Fibroblast of lung (primary cell): ENCODE measurements around the gene SOX12. TPM values are rescaled to one million over a fixed set of nuclear protein-coding genes. Genes with fewer than 3 reads are reported as not detected.

Source experiments
- DNase-seq, 2 donors: peaks; one replicate each; pipeline versions ENCODE4 v3.0.0 to v3.0.0-alpha.2; 2010; ENCODE audit warnings: low read depth in 2 of 2
- H2AFZ ChIP-seq: 2 replicates; pipeline ENCODE4 v1.5.1; 2012; ENCODE audit warnings: low read length, control low read depth, inconsistent platforms
- H3K27ac ChIP-seq: 2 replicates; pipeline ENCODE4 v1.5.1; 2011; ENCODE audit warnings: low read length, control low read depth; ENCODE audit not compliant: insufficient read depth
- H3K27me3 ChIP-seq: 2 replicates; pipeline ENCODE4 v1.5.1; 2011; ENCODE audit warnings: mild to moderate bottlenecking, low read length; ENCODE audit not compliant: control insufficient read depth, insufficient read depth
- H3K36me3 ChIP-seq: 2 replicates; pipeline ENCODE4 v1.5.1; 2011; ENCODE audit warnings: low read length; ENCODE audit not compliant: control insufficient read depth, insufficient read depth
- H3K4me1 ChIP-seq: 2 replicates; pipeline ENCODE4 v1.5.1; 2011; ENCODE audit warnings: low read length; ENCODE audit not compliant: control insufficient read depth, insufficient read depth; ENCODE audit errors: extremely low read depth
- H3K4me2 ChIP-seq: 2 replicates; pipeline ENCODE4 v1.5.1; 2011; ENCODE audit warnings: low read length, control low read depth; ENCODE audit not compliant: insufficient read depth; ENCODE audit errors: extremely low read depth
- H3K4me3 ChIP-seq, 4 experiments: fragments of 200-600 bp in 1 of 4; sonication (generic) in 1 of 4; replicated peaks in 1 of 4; 2 replicates each; pipeline ENCODE4 v1.5.1; 2011 to 2016; ENCODE audit warnings: low read length in 4 of 4, low read depth in 3 of 4, mild to moderate bottlenecking in 3 of 4, control low read depth in 2 of 4, inconsistent platforms in 1 of 4, mixed read lengths in 1 of 4; ENCODE audit not compliant: insufficient read depth in 1 of 4; ENCODE audit errors: control extremely low read depth in 1 of 4
- H3K79me2 ChIP-seq: 2 replicates; pipeline ENCODE4 v1.5.1; 2012; ENCODE audit warnings: mild to moderate bottlenecking, low read length, inconsistent platforms; ENCODE audit not compliant: control insufficient read depth, insufficient read depth
- H3K9ac ChIP-seq: 2 replicates; pipeline ENCODE4 v1.5.1; 2011; ENCODE audit warnings: mild to moderate bottlenecking, low read length, control low read depth; ENCODE audit not compliant: insufficient read depth
- H3K9me3 ChIP-seq: 2 replicates; pipeline ENCODE4 v1.5.1; 2012; ENCODE audit warnings: low read depth, low read length; ENCODE audit not compliant: control insufficient read depth, insufficient read depth
- H4K20me1 ChIP-seq: 2 replicates; pipeline ENCODE4 v1.5.1; 2011; ENCODE audit warnings: low read length; ENCODE audit not compliant: control insufficient read depth, insufficient read depth; ENCODE audit errors: extremely low read depth
- CTCF ChIP-seq, 2 donors: IDR thresholded peaks in 1 of 2; conservative IDR thresholded peaks in 1 of 2; 1 replicate in 1 of 2; 2 replicates in 1 of 2; pipeline ENCODE4 v1.5.1; 2011 to 2012; ENCODE audit warnings: low read length in 2 of 2, control low read depth in 1 of 2, inconsistent platforms in 1 of 2, low read depth in 1 of 2, mild to moderate bottlenecking in 1 of 2
- EZH2 ChIP-seq: IDR thresholded peaks from 2 replicates; pipeline ENCODE4 v1.5.1; 2012; ENCODE audit warnings: low read length, control low read depth, mild to moderate bottlenecking; ENCODE audit errors: missing control alignments
- polyA plus RNA-seq, 2 donors: library from polyadenylated mRNA; depleted of rRNA in 1 of 2; stranded (reverse) in 1 of 2; unstranded in 1 of 2; fragments of >200 nt; gene quantifications; 2 replicates each; pipeline ENCODE4 v1.2.1, GENCODE V29; 2011 to 2012; ENCODE audit warnings: missing spikeins in 1 of 2
- total RNA-seq: library from RNA; depleted of rRNA; stranded (reverse); fragments of >200 nt; gene quantifications from 2 replicates; pipeline ENCODE4 v1.2.1, GENCODE V29; 2014

SOX12 gene
- total and polyA plus RNA-seq, 2 donors (not counting 1 experiment from before 2014, with no cell fraction given): 4.0 to 7.3 TPM

- H3K79me2 ChIP-seq: peaks cover 26% of the 10 kb centered on the region
- DNase-seq: peak in 1 of 2 donors; percentile 37
- no peaks in the 10 kb centered on the region for H3K9me3 ChIP-seq
- TF ChIP-seq CTCF (conservative IDR thresholded peaks at IDR 0.05 in 1 of 2, IDR thresholded peaks at IDR 0.05 in 1 of 2; ENCODE audit: low read depth in 1 of 2, low read length in 2 of 2) (no peak), EZH2 (no peak)
- peaks cover 4% of the 10 kb centered on the region for H3K36me3 ChIP-seq
- no peaks in the 10 kb centered on the region for H3K27me3 ChIP-seq
- no peak overlapping the region for H2AFZ ChIP-seq
- peaks cover 4% of the 10 kb centered on the region for H4K20me1 ChIP-seq
- peak overlapping the region; percentile 66 for H3K27ac ChIP-seq
- peak overlapping the region; percentile 98 for H3K4me2 ChIP-seq
- H3K4me1 ChIP-seq: peaks cover 10% of the 10 kb centered on the region
- H3K9ac ChIP-seq: peak overlapping the region; percentile 65
- peak overlapping the region; percentile 86 to 96 (median 88) for H3K4me3 ChIP-seq
Measured at GRCh38 chr20:328027-328974, 2.9 kb downstream of the SOX12 start.

GRCh38 chr20:328975-329695 is 3.8 kb downstream of the SOX12 start:
- Histone ChIP-seq H3K9ac (no peak overlapping the region), H3K27me3 (no peaks in the 10 kb centered on the region), H3K36me3 (peaks cover 4% of the 10 kb centered on the region), H3K27ac (no peak overlapping the region), H3K79me2 (peaks cover 26% of the 10 kb centered on the region), H4K20me1 (peaks cover 4% of the 10 kb centered on the region), H3K4me1 (peaks cover 10% of the 10 kb centered on the region), H2AFZ (no peak overlapping the region), H3K9me3 (no peaks in the 10 kb centered on the region), H3K4me3 (peak overlapping the region in 3 of 4 experiments; percentile 86 to 96 (median 89)), H3K4me2 (peak overlapping the region; percentile 85)
- TF ChIP-seq EZH2: no peak
- no peak for DNase-seq

GRCh38 chr20:329851-330232 is 4.5 kb downstream of the SOX12 start:
- peaks cover 10% of the 10 kb centered on the region for H3K4me1 ChIP-seq
- H3K4me2 ChIP-seq: no peak overlapping the region
- peaks cover 26% of the 10 kb centered on the region for H3K79me2 ChIP-seq
- H4K20me1 ChIP-seq: peaks cover 4% of the 10 kb centered on the region
- H3K27ac ChIP-seq: no peak overlapping the region
- no peak overlapping the region for H3K9ac ChIP-seq
- H2AFZ ChIP-seq: no peak overlapping the region
- no peak for DNase-seq
- H3K4me3 ChIP-seq: peak overlapping the region in 1 of 4 experiments; percentile 96
- H3K27me3 ChIP-seq: no peaks in the 10 kb centered on the region
- no peak for TF ChIP-seq EZH2
- H3K36me3 ChIP-seq: peaks cover 4% of the 10 kb centered on the region
- no peaks in the 10 kb centered on the region for H3K9me3 ChIP-seq
